Effector CD4-positive, alpha-beta T cell (primary cell): ENCODE data around the gene TPD52L1.

Experiments used
- DNase-seq: peaks from one replicate; pipeline ENCODE4 v3.0.0-alpha.2; 2020

The TPD52L1 gene

DNA sequence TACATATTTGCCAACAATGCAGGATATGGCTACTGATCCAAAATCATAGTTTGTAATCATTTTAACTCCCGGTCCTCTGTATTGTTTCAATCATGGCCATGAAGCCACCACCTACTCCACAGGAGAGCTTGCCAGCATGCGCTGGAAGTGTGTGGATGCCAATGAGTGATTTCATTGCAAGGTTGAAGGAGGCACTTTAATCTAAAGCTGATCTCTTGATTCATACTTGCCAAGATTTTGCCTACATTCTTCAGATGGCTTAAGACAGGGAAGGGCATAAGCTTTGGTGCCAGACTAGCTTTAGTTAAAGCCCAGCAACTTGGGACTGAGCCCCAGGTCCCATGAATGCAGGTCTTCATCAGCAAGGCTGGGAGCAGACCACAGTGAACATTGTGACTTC lies 58.8 kb downstream of the TPD52L1 start:
- no peak for DNase-seq

DNA sequence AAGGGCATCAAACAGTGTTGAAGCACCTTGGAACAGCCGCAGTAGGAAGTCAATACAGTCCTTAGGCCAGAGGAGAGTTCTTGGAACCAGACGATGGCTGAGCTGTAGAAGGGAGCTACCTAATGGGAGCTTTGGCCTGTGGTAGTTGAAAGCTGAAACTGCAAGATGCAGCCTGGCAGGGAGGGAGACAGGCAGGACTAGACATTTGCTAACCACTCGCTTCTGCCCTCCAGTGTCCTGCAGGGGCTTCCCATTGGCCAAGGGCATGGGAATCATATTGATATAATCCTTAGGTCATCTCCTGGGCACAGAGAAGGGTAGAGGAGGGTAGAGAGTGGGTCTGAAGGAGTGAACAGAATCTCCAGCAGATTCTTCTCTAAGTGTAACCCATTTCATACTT lies 60.4 kb downstream of the TPD52L1 start:
- DNase-seq: no peak

- no peak for DNase-seq
Observed at GRCh38 chr6:125215252-125215819, 61.8 kb downstream of the TPD52L1 start.

GRCh38 chr6:125216015-125216414 lies 62.4 kb downstream of the TPD52L1 start:
- no peak for DNase-seq

- no peak for DNase-seq
Observed at GRCh38 chr6:125217369-125217768, 63.8 kb downstream of the TPD52L1 start.

DNA sequence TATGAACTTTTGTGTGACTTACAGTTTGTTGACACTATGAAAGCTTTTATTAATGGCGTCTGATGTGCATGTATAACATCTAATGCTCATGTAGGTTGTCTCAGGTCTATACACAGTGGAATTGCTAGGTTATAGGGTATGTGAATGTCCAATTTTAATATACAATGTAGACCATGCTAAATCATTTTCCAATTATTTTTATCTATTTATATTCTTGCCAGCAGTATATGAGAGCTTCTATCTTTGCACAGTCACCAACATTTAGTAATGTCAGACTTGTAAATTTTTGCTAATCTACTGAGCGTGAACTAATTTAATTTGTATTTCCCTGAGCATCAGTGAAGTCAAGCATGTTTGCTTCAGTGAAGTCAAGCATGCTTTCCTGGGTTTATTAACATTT lies 64.4 kb downstream of the TPD52L1 start:
- no peak for DNase-seq

- no peak for DNase-seq
Observed at GRCh38 chr6:125219361-125219895, 65.9 kb downstream of the TPD52L1 start.

DNA sequence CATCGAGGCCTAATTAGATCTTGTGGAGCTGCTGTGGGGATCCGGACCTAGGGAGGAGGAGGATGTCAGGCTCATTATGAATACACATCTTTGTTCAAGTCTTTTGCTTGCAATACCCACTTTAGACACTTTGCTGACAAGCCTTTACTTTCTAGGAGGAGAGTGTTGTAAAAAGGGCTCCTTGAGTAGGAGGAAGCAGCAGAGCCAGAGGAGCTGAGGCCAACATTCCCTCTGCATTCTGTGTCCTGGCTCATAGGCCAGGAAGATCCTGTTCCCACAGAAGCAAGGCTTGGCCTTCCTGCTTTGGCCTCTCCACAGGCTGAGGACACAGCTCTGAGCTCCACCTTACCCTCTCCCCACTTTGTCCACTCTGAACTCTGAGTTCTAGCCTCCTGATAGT lies 67.1 kb downstream of the TPD52L1 start:
- no peak for DNase-seq

DNA sequence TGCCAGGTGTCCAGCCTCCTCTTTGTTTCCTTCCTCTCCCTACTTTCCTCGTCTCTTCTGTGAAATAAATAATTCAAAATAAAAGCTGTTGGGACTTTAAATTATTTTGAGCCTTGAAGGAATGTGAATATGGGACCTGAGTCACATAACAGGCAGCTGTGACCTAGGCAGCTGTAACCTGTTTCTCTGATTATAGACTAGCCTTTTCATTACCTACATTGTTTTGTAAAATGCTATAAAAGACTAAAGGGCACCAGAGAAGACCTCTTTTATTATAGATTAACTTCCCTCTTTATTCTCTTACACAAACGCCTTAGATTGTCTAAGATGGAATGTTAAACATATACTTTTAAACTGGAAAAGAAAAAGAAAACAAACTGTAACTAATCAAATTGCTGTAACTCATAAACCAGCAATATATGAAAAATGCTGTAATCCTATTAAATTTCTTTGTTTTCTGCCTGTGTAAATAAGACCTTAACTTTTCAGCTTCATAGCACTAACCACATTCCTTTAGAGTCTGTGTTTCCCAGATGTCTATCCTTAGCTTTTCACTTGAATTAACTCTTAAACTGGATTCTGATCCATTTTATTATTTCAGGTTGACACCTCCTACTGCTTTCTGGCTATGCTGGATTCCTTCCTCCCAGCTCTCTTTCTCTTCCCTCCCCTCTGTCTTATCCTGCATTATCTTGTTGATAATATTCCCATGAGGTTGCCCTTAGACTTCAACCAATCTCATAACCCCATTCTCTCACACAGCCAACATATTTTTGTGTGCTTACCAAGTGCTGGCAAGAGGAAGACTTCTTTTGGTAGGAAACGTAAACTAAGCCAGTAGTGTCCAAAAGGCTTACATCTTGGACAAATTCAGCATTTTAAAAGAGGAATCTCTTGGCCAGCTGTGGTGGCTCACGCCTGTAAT lies 69.2 kb downstream of the TPD52L1 start:
- no peak for DNase-seq

GRCh38 chr6:125224231-125224861 lies 70.8 kb downstream of the TPD52L1 start:
- DNase-seq: no peak

DNA sequence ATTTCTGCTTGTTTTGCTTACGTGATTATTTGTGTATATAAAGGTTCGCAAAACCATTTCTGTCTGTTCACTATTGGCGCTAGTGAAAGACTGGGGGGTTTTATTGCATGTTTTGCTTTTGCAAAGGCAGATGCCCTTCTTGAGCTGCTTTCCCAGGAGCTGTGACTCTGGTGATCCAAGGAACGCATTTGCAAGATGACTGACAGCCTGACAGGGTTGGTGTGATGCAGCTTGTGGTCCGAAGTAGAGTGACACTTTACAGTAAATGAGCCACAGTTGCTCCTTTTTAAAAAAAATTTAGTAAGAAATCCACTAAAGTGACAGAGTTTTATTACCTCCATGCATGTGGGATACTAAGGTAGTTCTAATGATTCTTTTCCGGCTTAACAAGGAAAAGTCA lies 73.7 kb downstream of the TPD52L1 start:
- no peak for DNase-seq

DNA sequence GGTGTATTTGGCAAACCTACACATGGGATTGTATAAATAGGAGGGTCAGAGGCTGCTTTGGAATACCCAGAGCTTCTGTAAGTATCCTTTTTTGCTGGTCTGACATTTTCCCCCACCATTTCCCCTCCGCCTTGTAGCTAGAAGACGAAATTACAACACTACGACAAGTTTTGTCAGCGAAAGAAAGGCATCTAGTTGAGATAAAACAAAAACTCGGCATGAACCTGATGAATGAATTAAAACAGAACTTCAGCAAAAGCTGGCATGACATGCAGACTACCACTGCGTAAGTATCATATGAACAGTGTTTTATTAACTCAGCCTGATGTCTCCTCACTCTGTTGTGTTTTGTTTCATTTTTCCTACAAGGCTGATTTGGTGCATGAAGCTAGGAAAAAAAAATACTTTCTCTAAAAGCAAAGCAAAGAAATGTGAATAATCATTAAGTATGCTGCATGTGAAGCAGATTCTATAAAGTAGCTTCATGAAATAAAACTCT lies 75.5 kb downstream of the TPD52L1 start:
- no peak for DNase-seq

GRCh38 chr6:125230674-125231073 lies 77.1 kb downstream of the TPD52L1 start:
- no peak for DNase-seq

GRCh38 chr6:125231133-125231532 lies 77.6 kb downstream of the TPD52L1 start:
- no peak for DNase-seq

DNA sequence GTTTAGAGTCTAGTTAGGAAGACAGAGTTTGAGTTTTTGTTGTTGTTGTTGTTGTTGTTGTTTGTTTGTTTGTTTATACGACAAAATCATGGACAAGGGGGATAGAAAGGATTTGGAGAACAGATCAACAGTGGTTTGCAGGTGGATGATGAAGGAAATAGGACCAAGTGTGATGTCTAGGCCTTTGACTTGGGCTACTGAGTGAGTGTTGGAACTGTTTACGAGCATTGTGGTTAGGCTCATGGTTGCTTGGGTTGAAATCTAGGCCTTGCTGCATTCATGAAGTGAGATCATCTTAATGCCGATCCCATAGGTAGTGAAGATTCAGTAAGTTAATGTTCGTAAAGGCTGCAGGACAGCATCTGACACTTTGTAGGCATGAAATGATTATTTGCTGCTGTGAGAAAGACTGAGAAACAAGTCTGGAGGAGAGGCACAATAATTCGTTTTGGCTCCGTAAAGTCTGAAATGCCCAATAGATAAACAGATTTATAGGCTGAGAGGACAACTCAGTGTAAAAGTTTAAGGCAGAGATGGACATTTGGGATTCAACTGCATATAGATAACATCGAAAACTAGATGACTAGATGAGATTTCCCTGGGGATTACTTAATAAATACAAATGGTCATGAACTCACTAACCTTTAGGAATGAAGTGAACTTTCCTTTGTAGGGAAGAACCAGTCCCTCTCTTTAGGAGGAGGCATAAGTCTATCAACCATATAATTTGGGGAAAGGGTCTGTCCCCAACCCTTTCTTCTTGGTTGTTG lies 78.2 kb downstream of the TPD52L1 start:
- no peak for DNase-seq

DNA sequence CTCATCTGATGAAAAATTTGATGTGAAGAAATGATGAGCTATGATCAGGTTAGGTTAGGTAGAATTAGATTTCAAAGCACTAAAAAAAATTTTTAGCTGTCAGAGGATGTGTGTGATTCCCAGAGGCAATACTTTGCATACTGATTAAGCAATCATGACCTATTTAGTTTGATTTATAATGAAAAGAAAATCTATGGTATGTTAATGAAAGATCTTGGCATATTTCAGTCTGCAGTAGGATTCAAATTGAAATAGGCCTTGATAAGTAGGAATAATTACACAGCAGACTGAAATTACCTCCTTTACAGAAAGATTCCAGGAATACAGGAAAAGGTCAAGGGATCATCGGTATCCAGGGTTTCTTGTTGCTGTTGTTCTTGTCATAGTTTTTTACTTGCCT lies 78.9 kb downstream of the TPD52L1 start:
- DNase-seq: no peak

- DNase-seq: no peak
Observed at GRCh38 chr6:125233202-125233601, 79.6 kb downstream of the TPD52L1 start.

GRCh38 chr6:125236536-125237327 lies 83.2 kb downstream of the TPD52L1 start:
- no peak for DNase-seq

- DNase-seq: no peak
Observed at GRCh38 chr6:125237764-125238163, 84.2 kb downstream of the TPD52L1 start.

DNA sequence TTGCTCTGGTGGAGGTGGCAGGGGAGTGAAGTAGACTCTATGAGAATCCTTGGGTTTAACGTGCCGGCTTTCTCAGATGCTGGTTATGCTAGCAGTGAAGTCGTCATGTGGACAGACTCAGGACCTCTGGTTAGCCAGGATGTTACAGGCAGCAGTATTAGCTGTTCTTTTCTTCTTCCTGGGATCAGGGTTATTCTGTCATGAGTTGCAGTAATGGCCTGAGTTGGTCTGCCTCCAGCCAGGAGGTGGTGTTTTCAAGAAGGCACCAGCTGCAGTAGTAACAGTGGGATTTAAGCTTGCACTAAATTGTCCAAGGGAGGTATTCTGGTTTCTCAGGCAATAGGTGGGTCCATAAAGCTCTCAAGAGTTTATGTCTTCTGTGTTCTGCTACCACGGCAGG lies 91.5 kb downstream of the TPD52L1 start:
- DNase-seq: no peak

GRCh38 chr6:125245523-125246264 lies 92.1 kb downstream of the TPD52L1 start:
- DNase-seq: no peak
